Gastroesophageal sphincter (tissue), 4 donors: ENCODE results near the gene SH2D7. TPM values are rescaled to one million over a fixed set of nuclear protein-coding genes. Genes with fewer than 3 reads are reported as not detected.

Experiments used
- ATAC-seq: fragments of 150-250 bp; one replicate; pipeline ENCODE4 v1.9.1; 2016; ENCODE audit warnings: mild to moderate bottlenecking, moderate library complexity
- H3K27ac ChIP-seq, 4 donors: fragments of 200-600 bp; sonication (generic) in 3 of 4; 1 replicate in 3 of 4; 2 replicates in 1 of 4; pipeline ENCODE4 v1.5.1; 2016 to 2019
- H3K27me3 ChIP-seq: fragments of 200-600 bp; sonication (generic); one replicate; pipeline ENCODE4 v1.5.1; 2019
- H3K36me3 ChIP-seq, 2 donors: fragments of 200-600 bp; sonication (generic); one replicate each; pipeline ENCODE4 v1.5.1; 2019; ENCODE audit warnings: control low read depth in 1 of 2
- H3K4me1 ChIP-seq, 3 donors: fragments of 200-600 bp; sonication (generic); 1 replicate in 2 of 3; 2 replicates in 1 of 3; pipeline ENCODE4 v1.5.1; 2016 to 2019; ENCODE audit warnings: control low read depth in 2 of 3
- H3K4me3 ChIP-seq, 2 donors: fragments of 200-600 bp; sonication (generic); one replicate each; pipeline ENCODE4 v1.5.1; 2019; ENCODE audit warnings: mild to moderate bottlenecking in 1 of 2, moderate library complexity in 1 of 2
- H3K9me3 ChIP-seq, 3 donors: fragments of 200-600 bp; sonication (generic); one replicate each; pipeline ENCODE4 v1.5.1; 2017 to 2019; ENCODE audit warnings: control low read depth in 2 of 3
- CTCF ChIP-seq, 4 experiments: fragments of 200-600 bp in 2 of 4; fragments of 450-650 bp in 2 of 4; sonication (generic) in 1 of 4; IDR thresholded peaks; one replicate each; pipeline ENCODE4 v1.5.1; 2017 to 2019; ENCODE audit warnings: antibody characterized with exemption in 4 of 4, mild to moderate bottlenecking in 2 of 4, moderate library complexity in 2 of 4
- EP300 ChIP-seq: sonication (generic); formaldehyde crosslinking; IDR thresholded peaks from one replicate; pipeline ENCODE4 v1.6.1; 2017; ENCODE audit warnings: antibody characterized with exemption, mild to moderate bottlenecking
- POLR2A ChIP-seq, 2 donors: fragments of 450-650 bp; IDR thresholded peaks; one replicate each; pipeline ENCODE4 v1.6.1; 2017; ENCODE audit warnings: antibody characterized with exemption in 2 of 2, mild to moderate bottlenecking in 2 of 2, moderate library complexity in 1 of 2
- POLR2AphosphoS5 ChIP-seq: sonication (generic); formaldehyde crosslinking; IDR thresholded peaks from one replicate; pipeline ENCODE4 v1.6.1; 2017; ENCODE audit warnings: antibody characterized with exemption
- WGBS, 2 donors: methylation state at CpG; one replicate each; pipeline ENCODE4 v1.1.5; 2018; ENCODE audit warnings: low coverage in 1 of 2; 5-methylcytosine and 5-hydroxymethylcytosine counted together
- total RNA-seq, 4 donors: library from RNA; depleted of rRNA; stranded (reverse); fragments of >200 nt; gene quantifications; one replicate each; pipeline ENCODE4 v1.1.0, GENCODE V29; 2016

Gene SH2D7
- not detected for total RNA-seq

- ATAC-seq = no peak
Measured at GRCh38 chr15:78092261-78093041, at the start of gene SH2D7. SH2D7 (plus strand) TSS chr15:78092561; CDS start chr15:78092585, 24 bp downstream.

GRCh38 chr15:78044407-78045155 lies 47.8 kb upstream of the SH2D7 start:
- TF ChIP-seq POLR2AphosphoS5 = no peak
- no peak for TF ChIP-seq CTCF (IDR thresholded peaks at IDR 0.05)
- no peak for TF ChIP-seq EP300
- no peak for TF ChIP-seq POLR2A (IDR thresholded peaks at IDR 0.05)
- Histone ChIP-seq H3K4me1 (peaks cover 0 to 70% (median 25%) of the 10 kb centered on the region in 3 donors), H3K36me3 (peaks cover 0 to 42% of the 10 kb centered on the region in 2 donors), H3K4me3 (no peak overlapping the region), H3K9me3 (no peaks in the 10 kb centered on the region), H3K27me3 (no peaks in the 10 kb centered on the region), H3K27ac (peak overlapping the region in 1 of 4 donors; percentile 8)
- 46 to 52% methylated on average over 4 of the region's 5 CpGs for WGBS, 2 donors
- ATAC-seq = no peak

More at GRCh38 chr15:78092261-78093041, at the start of gene SH2D7:
- H3K36me3 ChIP-seq = no peaks in the 10 kb centered on the region
- no peaks in the 10 kb centered on the region for H3K27me3 ChIP-seq
- no peak for TF ChIP-seq POLR2AphosphoS5
- no peak for TF ChIP-seq CTCF (IDR thresholded peaks at IDR 0.05)
- TF ChIP-seq POLR2A (IDR thresholded peaks at IDR 0.05) = no peak
- TF ChIP-seq EP300 = no peak
- no peaks in the 10 kb centered on the region for H3K9me3 ChIP-seq
- peak within 1 kb of the TSS in 3 of 4 donors; percentile 12 to 43 (median 37) for H3K27ac ChIP-seq
- H3K4me1 ChIP-seq = peaks cover 0 to 26% (median 4%) of the 10 kb centered on the region in 3 donors
- no peak within 1 kb of the TSS for H3K4me3 ChIP-seq
- 20 to 72% methylated on average over 1 to 2 of the region's 11 CpGs for WGBS, 2 donors

GRCh38 chr15:78045189-78045588 lies 47.2 kb upstream of the SH2D7 start:
- peaks cover 0 to 36% of the 10 kb centered on the region in 2 donors for H3K36me3 ChIP-seq
- H3K9me3 ChIP-seq = no peaks in the 10 kb centered on the region
- H3K4me3 ChIP-seq = no peak overlapping the region
- no peak for TF ChIP-seq POLR2A (IDR thresholded peaks at IDR 0.05)
- TF ChIP-seq POLR2AphosphoS5 = no peak
- TF ChIP-seq EP300 = no peak
- TF ChIP-seq CTCF (IDR thresholded peaks at IDR 0.05) = no peak
- 94% methylated on average over 1 of the region's 1 CpG; no CpG with 5 or more reads in 1 of the 2 donors for WGBS, 2 donors
- H3K4me1 ChIP-seq = peaks cover 0 to 70% (median 31%) of the 10 kb centered on the region in 3 donors
- H3K27me3 ChIP-seq = no peaks in the 10 kb centered on the region
- ATAC-seq = no peak
- no peak overlapping the region for H3K27ac ChIP-seq

- no peak overlapping the region for H3K4me3 ChIP-seq
- peaks cover 0 to 28% of the 10 kb centered on the region in 2 donors for H3K36me3 ChIP-seq
- 78 to 85% methylated on average over 3 to 4 of the region's 5 CpGs for WGBS, 2 donors
- H3K27me3 ChIP-seq = no peaks in the 10 kb centered on the region
- TF ChIP-seq EP300 (no peak), CTCF (IDR thresholded peaks at IDR 0.05) (no peak), POLR2AphosphoS5 (no peak), POLR2A (IDR thresholded peaks at IDR 0.05) (no peak)
- H3K9me3 ChIP-seq = no peaks in the 10 kb centered on the region
- ATAC-seq = no peak
- peaks cover 0 to 74% (median 40%) of the 10 kb centered on the region in 3 donors for H3K4me1 ChIP-seq
- peak overlapping the region in 2 of 4 donors; percentile 54 to 65 for H3K27ac ChIP-seq
Measured at GRCh38 chr15:78046796-78047341, 45.5 kb upstream of the SH2D7 start.
